NCI-H82 treated with DMSO at 0.1 percent for 48 hours (cell line): Measurements from ENCODE around the gene HSPB7.
"Not testable (repeated sequence)": the region's sequence is repeated elsewhere in the genome, so short reads cannot be mapped to it uniquely, and the experiment has no call there.

Experiments
- DNase-seq: peaks from one replicate; lab custom pipeline; 2025; ENCODE audit not compliant: unreplicated experiment; lab: John Stamatoyannopoulos, UW

The HSPB7 gene

GRCh38 chr1:16051039-16051438 lies 33.2 kb upstream of the HSPB7 start:
- no peak for DNase-seq

GRCh38 chr1:16050328-16050727 lies 32.5 kb upstream of the HSPB7 start:
- no peak for DNase-seq

- peak; percentile 80 for DNase-seq
These were observed 30.8 kb upstream of the HSPB7 start for GRCh38 chr1:16048573-16049189.

- DNase-seq, result no peak
These were observed 30.1 kb upstream of the HSPB7 start for GRCh38 chr1:16047791-16048475.

- no peak for DNase-seq
These were observed 29.0 kb upstream of the HSPB7 start for GRCh38 chr1:16046842-16047241.

- no peak for DNase-seq
These were observed 26.1 kb upstream of the HSPB7 start for GRCh38 chr1:16043950-16044349.

GRCh38 chr1:16043521-16043920 lies 25.7 kb upstream of the HSPB7 start, which contains the start of gene CLCNKB:
Gene CLCNKB, plus strand, starts transcription at chr1:16043782. Its CDS starts 711 bp downstream, at chr1:16044493.
- DNase-seq, result no peak

GRCh38 chr1:16042654-16043053 lies 24.8 kb upstream of the HSPB7 start:
- DNase-seq, result not testable (repeated sequence)

GRCh38 chr1:16042096-16042495 lies 24.3 kb upstream of the HSPB7 start:
- DNase-seq, result no peak

GRCh38 chr1:16041200-16041599 lies 23.4 kb upstream of the HSPB7 start:
- no peak for DNase-seq

GRCh38 chr1:16039871-16040270 lies 22.0 kb upstream of the HSPB7 start:
- not testable (repeated sequence) for DNase-seq

GRCh38 chr1:16038620-16038912 lies 20.7 kb upstream of the HSPB7 start:
- DNase-seq, result no peak

GRCh38 chr1:16036461-16036860 lies 18.6 kb upstream of the HSPB7 start:
- not testable (repeated sequence) for DNase-seq

GRCh38 chr1:16033103-16033632 lies 15.3 kb upstream of the HSPB7 start:
- not testable (repeated sequence) for DNase-seq

GRCh38 chr1:16032388-16033102 lies 14.7 kb upstream of the HSPB7 start:
- peak; percentile 74 for DNase-seq

GRCh38 chr1:16031551-16031950 lies 13.7 kb upstream of the HSPB7 start:
- DNase-seq, result no peak

- DNase-seq, result no peak
These were observed 11.4 kb upstream of the HSPB7 start for GRCh38 chr1:16029288-16029687.

GRCh38 chr1:16029003-16029268 lies 11.1 kb upstream of the HSPB7 start:
- DNase-seq, result not testable (repeated sequence)

GRCh38 chr1:16028237-16029002 lies 10.6 kb upstream of the HSPB7 start:
- no peak for DNase-seq

GRCh38 chr1:16026723-16027484 lies 9.1 kb upstream of the HSPB7 start:
- DNase-seq, result peak; percentile 30

- DNase-seq, result not testable (repeated sequence)
These were observed 8.5 kb upstream of the HSPB7 start for GRCh38 chr1:16026302-16026701.
